Thyroid gland (tissue), 4 donors: Measurements from ENCODE around the gene SMARCE1.

Experiments used
- POLR2A ChIP-seq, 2 donors: fragments of 450-650 bp; IDR thresholded peaks; one replicate each; pipeline ENCODE4 v1.6.1; 2017; ENCODE audit warnings: antibody characterized with exemption in 2 of 2, mild to moderate bottlenecking in 2 of 2, moderate library complexity in 1 of 2
- TF ChIP-seq, protein P1 (sequence below), 6 experiments: fragments of 200-600 bp in 3 of 6; fragments of 450-650 bp in 3 of 6; sonication (generic) in 3 of 6; IDR thresholded peaks; one replicate each; pipeline ENCODE4 v1.5.1; 2016 to 2019; ENCODE audit warnings: antibody characterized with exemption in 6 of 6, mild to moderate bottlenecking in 2 of 6, inconsistent platforms in 1 of 6, moderate library complexity in 1 of 6

DNA sequence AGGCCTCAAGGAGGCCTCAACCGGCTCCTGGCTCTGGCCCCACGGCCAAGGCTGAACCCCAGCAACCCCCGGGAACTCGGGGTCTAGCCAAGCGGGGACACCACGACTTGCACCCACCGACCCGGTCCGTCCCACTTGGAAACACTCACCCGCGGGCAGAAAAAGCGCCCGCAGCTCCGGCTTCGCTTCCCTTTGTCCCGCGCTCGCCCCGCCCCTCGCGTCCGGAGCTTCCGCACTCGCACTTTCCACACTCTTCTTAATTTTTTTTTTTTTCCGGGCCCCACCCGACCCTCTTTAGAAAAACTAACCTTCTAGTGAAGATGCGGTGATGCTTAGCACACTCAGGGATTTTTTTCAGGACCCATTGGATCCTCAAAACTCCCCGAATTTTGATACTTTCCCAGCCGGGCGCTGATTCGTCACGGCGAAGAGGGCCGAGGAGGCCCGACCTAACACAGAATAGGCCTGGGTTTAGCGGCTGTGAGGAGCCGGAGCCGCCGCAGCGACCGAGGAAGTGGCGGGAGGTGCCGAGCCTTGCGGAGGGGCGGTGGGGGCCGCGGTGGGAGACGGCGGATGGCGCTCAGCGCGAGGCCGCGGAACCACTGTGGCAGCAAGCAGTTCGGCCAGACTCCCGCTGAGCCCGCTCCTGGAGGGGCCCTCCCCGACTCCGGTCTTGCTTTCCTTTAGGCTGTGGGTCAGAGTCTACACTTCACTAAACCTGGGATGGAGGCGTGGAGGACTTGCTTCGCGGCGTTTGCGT, at the start of gene SMARCE1:
- TF ChIP-seq, protein P1, sequence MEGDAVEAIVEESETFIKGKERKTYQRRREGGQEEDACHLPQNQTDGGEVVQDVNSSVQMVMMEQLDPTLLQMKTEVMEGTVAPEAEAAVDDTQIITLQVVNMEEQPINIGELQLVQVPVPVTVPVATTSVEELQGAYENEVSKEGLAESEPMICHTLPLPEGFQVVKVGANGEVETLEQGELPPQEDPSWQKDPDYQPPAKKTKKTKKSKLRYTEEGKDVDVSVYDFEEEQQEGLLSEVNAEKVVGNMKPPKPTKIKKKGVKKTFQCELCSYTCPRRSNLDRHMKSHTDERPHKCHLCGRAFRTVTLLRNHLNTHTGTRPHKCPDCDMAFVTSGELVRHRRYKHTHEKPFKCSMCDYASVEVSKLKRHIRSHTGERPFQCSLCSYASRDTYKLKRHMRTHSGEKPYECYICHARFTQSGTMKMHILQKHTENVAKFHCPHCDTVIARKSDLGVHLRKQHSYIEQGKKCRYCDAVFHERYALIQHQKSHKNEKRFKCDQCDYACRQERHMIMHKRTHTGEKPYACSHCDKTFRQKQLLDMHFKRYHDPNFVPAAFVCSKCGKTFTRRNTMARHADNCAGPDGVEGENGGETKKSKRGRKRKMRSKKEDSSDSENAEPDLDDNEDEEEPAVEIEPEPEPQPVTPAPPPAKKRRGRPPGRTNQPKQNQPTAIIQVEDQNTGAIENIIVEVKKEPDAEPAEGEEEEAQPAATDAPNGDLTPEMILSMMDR (IDR thresholded peaks at IDR 0.05) = peak in 1 of 6 experiments; percentile 3
- TF ChIP-seq POLR2A (IDR thresholded peaks at IDR 0.05) = peak in 1 of 2 donors; percentile 47
